ENCODE measurements around the gene BRAT1. TPM values are rescaled to one million over a fixed set of nuclear protein-coding genes. Genes with fewer than 3 reads are reported as not detected.

The BRAT1 gene
- total and polyA plus RNA-seq, 2 experiments from 2014 or later = 19.2 to 45.0 TPM

GRCh38 chr7:2595258-2595860, 40.0 kb upstream of the BRAT1 start:
- H3K27ac ChIP-seq = no peak overlapping the region
- no peak for DNase-seq (ENCODE audit: low spot score)
- H3K9me3 ChIP-seq (ENCODE audit: low read depth) = no peaks in the 10 kb centered on the region
- H3K4me2 ChIP-seq = no peak overlapping the region
- no peaks in the 10 kb centered on the region for H3K9me2 ChIP-seq (replicated peaks; ENCODE audit: insufficient read depth)
- WGBS (ENCODE audit: low lambda C conversion rate, missing lambda C conversion rate) = 97% methylated on average over 23 of the region's 27 CpGs
- H2AFZ ChIP-seq = no peak overlapping the region
- H3K27me3 ChIP-seq = no peaks in the 10 kb centered on the region
- H3K4me1 ChIP-seq (ENCODE audit: insufficient read depth) = no peaks in the 10 kb centered on the region
- H3K36me3 ChIP-seq (replicated peaks; ENCODE audit: insufficient read depth, low read depth) = no peaks in the 10 kb centered on the region
- TF ChIP-seq CTCF (IDR thresholded peaks at IDR 0.05; ENCODE audit: poor library complexity) (no peak), EZH2phosphoT487 (IDR thresholded peaks at IDR 0.05; ENCODE audit: low read depth, severe bottlenecking, unreplicated experiment) (no peak), EZH2 (IDR thresholded peaks at IDR 0.05; ENCODE audit: borderline replicate concordance) (no peak)
- no peak overlapping the region for H3K4me3 ChIP-seq
- H4K20me1 ChIP-seq (ENCODE audit: insufficient read depth, poor library complexity, severe bottlenecking) = no peaks in the 10 kb centered on the region
- H3K79me2 ChIP-seq = no peaks in the 10 kb centered on the region

DNA sequence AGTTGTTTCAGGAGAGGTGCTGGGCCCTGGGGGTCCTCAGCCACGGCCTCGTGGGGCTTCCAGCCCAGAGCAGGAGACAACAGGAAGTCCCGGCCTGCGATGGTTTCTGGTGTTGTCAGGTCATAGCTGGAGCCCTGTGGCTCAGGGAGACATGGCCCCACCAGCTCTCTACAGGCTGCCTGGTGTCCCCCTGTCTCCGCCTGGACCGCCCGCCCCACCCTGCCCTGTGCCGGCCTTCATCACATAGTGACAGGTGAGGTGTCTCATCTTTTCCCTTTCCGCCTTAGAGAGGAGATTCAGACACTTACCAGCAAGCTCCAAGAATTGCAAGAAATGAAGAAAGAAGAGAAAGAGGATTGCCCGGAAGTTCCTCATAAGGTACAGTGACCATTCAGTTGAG, 39.3 kb upstream of the BRAT1 start:
- Histone ChIP-seq H3K9me3 (ENCODE audit: low read depth) (no peaks in the 10 kb centered on the region), H3K4me2 (no peak overlapping the region), H3K79me2 (no peaks in the 10 kb centered on the region), H3K4me3 (no peak overlapping the region), H3K36me3 (replicated peaks; ENCODE audit: insufficient read depth, low read depth) (no peaks in the 10 kb centered on the region), H3K27ac (no peak overlapping the region), H3K9me2 (replicated peaks; ENCODE audit: insufficient read depth) (no peaks in the 10 kb centered on the region), H2AFZ (no peak overlapping the region), H3K4me1 (ENCODE audit: insufficient read depth) (no peaks in the 10 kb centered on the region), H4K20me1 (ENCODE audit: insufficient read depth, poor library complexity, severe bottlenecking) (no peaks in the 10 kb centered on the region), H3K27me3 (no peaks in the 10 kb centered on the region)
- DNase-seq (ENCODE audit: low spot score) = no peak
- WGBS (ENCODE audit: low lambda C conversion rate, missing lambda C conversion rate) = 95% methylated on average over 9 of the region's 10 CpGs
- no peak for TF ChIP-seq CTCF (IDR thresholded peaks at IDR 0.05; ENCODE audit: poor library complexity)
- no peak for TF ChIP-seq EZH2phosphoT487 (IDR thresholded peaks at IDR 0.05; ENCODE audit: low read depth, severe bottlenecking, unreplicated experiment)
- no peak for TF ChIP-seq EZH2 (IDR thresholded peaks at IDR 0.05; ENCODE audit: borderline replicate concordance)

GRCh38 chr7:2593036-2593727, 37.9 kb upstream of the BRAT1 start:
- Histone ChIP-seq H3K9me2 (replicated peaks; ENCODE audit: insufficient read depth) (no peaks in the 10 kb centered on the region), H2AFZ (no peak overlapping the region), H3K4me2 (no peak overlapping the region), H3K36me3 (replicated peaks; ENCODE audit: insufficient read depth, low read depth) (no peaks in the 10 kb centered on the region), H3K9me3 (ENCODE audit: low read depth) (no peaks in the 10 kb centered on the region), H3K4me1 (ENCODE audit: insufficient read depth) (no peaks in the 10 kb centered on the region), H3K27me3 (no peaks in the 10 kb centered on the region), H3K79me2 (no peaks in the 10 kb centered on the region), H3K27ac (no peak overlapping the region), H4K20me1 (ENCODE audit: insufficient read depth, poor library complexity, severe bottlenecking) (no peaks in the 10 kb centered on the region), H3K4me3 (no peak overlapping the region)
- WGBS (ENCODE audit: low lambda C conversion rate, missing lambda C conversion rate) = 98% methylated on average over 35 of the region's 38 CpGs
- no peak for TF ChIP-seq CTCF (IDR thresholded peaks at IDR 0.05; ENCODE audit: poor library complexity)
- TF ChIP-seq EZH2phosphoT487 (IDR thresholded peaks at IDR 0.05; ENCODE audit: low read depth, severe bottlenecking, unreplicated experiment) = no peak
- no peak for TF ChIP-seq EZH2 (IDR thresholded peaks at IDR 0.05; ENCODE audit: borderline replicate concordance)
- DNase-seq (ENCODE audit: low spot score) = no peak

Measured in hepatocyte (in vitro differentiated cells).